Mesendoderm (in vitro differentiated cells): ENCODE results near the gene ANXA8.

Source experiments
- DNase-seq: peaks from one replicate; pipeline ENCODE4 v3.0.0; 2013
- H2AK5ac ChIP-seq: 2 replicates; pipeline ENCODE4 v1.6.1; 2013; ENCODE audit warnings: low read length, inconsistent platforms
- H2BK120ac ChIP-seq: 2 replicates; pipeline ENCODE4 v1.6.1; 2013; ENCODE audit warnings: low read depth, mild to moderate bottlenecking, low read length, moderate library complexity, mixed read lengths
- H2BK15ac ChIP-seq: replicated peaks from 2 replicates; pipeline ENCODE4 v1.6.1; 2013; ENCODE audit warnings: low read depth, mild to moderate bottlenecking, moderate library complexity
- H2BK5ac ChIP-seq: 2 replicates; pipeline ENCODE4 v1.6.1; 2013; ENCODE audit warnings: low read length, inconsistent platforms
- H3K18ac ChIP-seq: 2 replicates; pipeline ENCODE4 v1.6.1; 2013; ENCODE audit warnings: mild to moderate bottlenecking, low read length, mixed read lengths
- H3K23ac ChIP-seq: one replicate; pipeline ENCODE4 v1.6.1; 2013; ENCODE audit warnings: low read length
- H3K27ac ChIP-seq: 2 replicates; pipeline ENCODE4 v1.5.1; 2013; ENCODE audit warnings: low read depth, mild to moderate bottlenecking, inconsistent platforms, low read length, moderate library complexity
- H3K27me3 ChIP-seq: 2 replicates; pipeline ENCODE4 v1.6.1; 2013; ENCODE audit warnings: low read length, control low read depth, mild to moderate bottlenecking, inconsistent platforms; ENCODE audit not compliant: insufficient read depth, poor library complexity
- H3K36me3 ChIP-seq: 2 replicates; pipeline ENCODE4 v1.6.1; 2013; ENCODE audit warnings: low read length, inconsistent platforms; ENCODE audit not compliant: control insufficient read depth, insufficient read depth
- H3K4ac ChIP-seq: one replicate; pipeline ENCODE4 v1.6.1; 2013; ENCODE audit warnings: low read depth, mild to moderate bottlenecking, low read length, moderate library complexity
- H3K4me1 ChIP-seq: 2 replicates; pipeline ENCODE4 v1.6.1; 2013; ENCODE audit warnings: low read depth, low read length, inconsistent platforms; ENCODE audit not compliant: control insufficient read depth
- H3K4me2 ChIP-seq: 2 replicates; pipeline ENCODE4 v1.6.1; 2013; ENCODE audit warnings: low read length
- H3K4me3 ChIP-seq: 2 replicates; pipeline ENCODE4 v1.5.1; 2013; ENCODE audit warnings: mild to moderate bottlenecking, low read length
- H3K56ac ChIP-seq: one replicate; pipeline ENCODE4 v1.6.1; 2013; ENCODE audit warnings: low read length
- H3K79me1 ChIP-seq: 2 replicates; pipeline ENCODE4 v1.6.1; 2013; ENCODE audit warnings: low read length, inconsistent platforms
- H3K79me2 ChIP-seq: 2 replicates; pipeline ENCODE4 v1.6.1; 2013; ENCODE audit warnings: mild to moderate bottlenecking, low read length; ENCODE audit not compliant: control insufficient read depth, insufficient read depth
- H3K9ac ChIP-seq: 2 replicates; pipeline ENCODE4 v1.6.1; 2013; ENCODE audit warnings: low read length, inconsistent platforms
- H4K5ac ChIP-seq: one replicate; pipeline ENCODE4 v1.6.1; 2013; ENCODE audit warnings: low read length
- H4K8ac ChIP-seq: one replicate; pipeline ENCODE4 v1.6.1; 2013; ENCODE audit warnings: low read depth, mild to moderate bottlenecking, control low read depth, low read length, moderate library complexity
- WGBS: extraction: QIAGEN DNeasy Blood & Tissue Kit; methylation state at CpG from one replicate; pipeline ENCODE4 v1.1.7; 2013; ENCODE audit warnings: low lambda C conversion rate, missing lambda C conversion rate; ENCODE audit not compliant: insufficient coverage; ENCODE audit errors: extremely low coverage; 5-methylcytosine and 5-hydroxymethylcytosine counted together

ANXA8 gene

GRCh38 chr10:47449102-47449978, 34.6 kb downstream of the ANXA8 start:
- Histone ChIP-seq H3K23ac (no peak overlapping the region), H2BK15ac (no peak overlapping the region), H3K18ac (no peak overlapping the region), H3K56ac (no peak overlapping the region), H4K8ac (no peak overlapping the region), H3K79me2 (no peaks in the 10 kb centered on the region), H3K4ac (no peak overlapping the region), H3K4me2 (no peak overlapping the region), H3K36me3 (no peaks in the 10 kb centered on the region), H3K4me1 (no peaks in the 10 kb centered on the region), H3K27me3 (no peaks in the 10 kb centered on the region), H4K5ac (no peak overlapping the region), H3K4me3 (no peak overlapping the region), H2AK5ac (no peak overlapping the region), H2BK5ac (no peak overlapping the region), H3K27ac (no peak overlapping the region), H3K9ac (no peak overlapping the region), H3K79me1 (no peaks in the 10 kb centered on the region), H2BK120ac (no peak overlapping the region)
- no peak for DNase-seq
- WGBS: no CpG with 5 or more reads among the region's 9 CpGs

GRCh38 chr10:47447705-47448104, 36.2 kb downstream of the ANXA8 start:
- Histone ChIP-seq H3K4me2 (no peak overlapping the region), H3K79me1 (no peaks in the 10 kb centered on the region), H3K9ac (no peak overlapping the region), H2BK120ac (no peak overlapping the region), H3K56ac (no peak overlapping the region), H3K27me3 (no peaks in the 10 kb centered on the region), H3K4me1 (no peaks in the 10 kb centered on the region), H4K8ac (no peak overlapping the region), H2BK15ac (no peak overlapping the region), H3K18ac (no peak overlapping the region), H2BK5ac (no peak overlapping the region), H3K4me3 (no peak overlapping the region), H4K5ac (no peak overlapping the region), H3K4ac (no peak overlapping the region), H3K23ac (no peak overlapping the region), H3K79me2 (no peaks in the 10 kb centered on the region), H3K27ac (no peak overlapping the region), H2AK5ac (no peak overlapping the region), H3K36me3 (no peaks in the 10 kb centered on the region)
- DNase-seq: no peak
- 100% methylated on average over 1 of the region's 3 CpGs for WGBS

GRCh38 chr10:47447209-47447608, 36.7 kb downstream of the ANXA8 start:
- Histone ChIP-seq H4K5ac (no peak overlapping the region), H2AK5ac (no peak overlapping the region), H4K8ac (no peak overlapping the region), H3K79me1 (no peaks in the 10 kb centered on the region), H3K4me1 (no peaks in the 10 kb centered on the region), H2BK5ac (no peak overlapping the region), H3K27me3 (no peaks in the 10 kb centered on the region), H3K27ac (no peak overlapping the region), H3K4me3 (no peak overlapping the region), H3K9ac (no peak overlapping the region), H3K36me3 (no peaks in the 10 kb centered on the region), H2BK15ac (no peak overlapping the region), H3K56ac (no peak overlapping the region), H2BK120ac (no peak overlapping the region), H3K79me2 (no peaks in the 10 kb centered on the region), H3K23ac (no peak overlapping the region), H3K18ac (no peak overlapping the region), H3K4ac (no peak overlapping the region), H3K4me2 (no peak overlapping the region)
- DNase-seq: no peak
- WGBS: no CpG with 5 or more reads among the region's 4 CpGs

GRCh38 chr10:47445720-47446119, 38.2 kb downstream of the ANXA8 start:
- H3K9ac ChIP-seq: no peak overlapping the region
- no peaks in the 10 kb centered on the region for H3K4me1 ChIP-seq
- H2AK5ac ChIP-seq: no peak overlapping the region
- H3K56ac ChIP-seq: no peak overlapping the region
- H3K4me2 ChIP-seq: no peak overlapping the region
- H4K5ac ChIP-seq: no peak overlapping the region
- H3K36me3 ChIP-seq: no peaks in the 10 kb centered on the region
- DNase-seq: no peak
- no peak overlapping the region for H2BK120ac ChIP-seq
- no peaks in the 10 kb centered on the region for H3K79me1 ChIP-seq
- no peaks in the 10 kb centered on the region for H3K27me3 ChIP-seq
- no peak overlapping the region for H3K4ac ChIP-seq
- no peak overlapping the region for H2BK15ac ChIP-seq
- no peak overlapping the region for H3K18ac ChIP-seq
- no peak overlapping the region for H2BK5ac ChIP-seq
- no peak overlapping the region for H4K8ac ChIP-seq
- no CpG with 5 or more reads among the region's 1 CpG for WGBS
- H3K79me2 ChIP-seq: no peaks in the 10 kb centered on the region
- H3K23ac ChIP-seq: no peak overlapping the region
- H3K27ac ChIP-seq: no peak overlapping the region
- H3K4me3 ChIP-seq: no peak overlapping the region

GRCh38 chr10:47444047-47444446, 39.9 kb downstream of the ANXA8 start:
- H3K23ac ChIP-seq: no peak overlapping the region
- DNase-seq: no peak
- no peak overlapping the region for H4K5ac ChIP-seq
- H3K4me1 ChIP-seq: no peaks in the 10 kb centered on the region
- no peak overlapping the region for H3K9ac ChIP-seq
- no peak overlapping the region for H3K56ac ChIP-seq
- no peak overlapping the region for H2BK120ac ChIP-seq
- no peaks in the 10 kb centered on the region for H3K27me3 ChIP-seq
- H3K79me2 ChIP-seq: no peaks in the 10 kb centered on the region
- H3K4ac ChIP-seq: no peak overlapping the region
- H3K4me3 ChIP-seq: no peak overlapping the region
- no peak overlapping the region for H3K27ac ChIP-seq
- H3K18ac ChIP-seq: no peak overlapping the region
- H2BK15ac ChIP-seq: no peak overlapping the region
- no peaks in the 10 kb centered on the region for H3K79me1 ChIP-seq
- no peaks in the 10 kb centered on the region for H3K36me3 ChIP-seq
- H3K4me2 ChIP-seq: no peak overlapping the region
- H4K8ac ChIP-seq: no peak overlapping the region
- no peak overlapping the region for H2BK5ac ChIP-seq
- WGBS: no CpG with 5 or more reads among the region's 2 CpGs
- H2AK5ac ChIP-seq: no peak overlapping the region

GRCh38 chr10:47443145-47443544, 40.8 kb downstream of the ANXA8 start:
- H4K8ac ChIP-seq: no peak overlapping the region
- H3K4me2 ChIP-seq: no peak overlapping the region
- no peak overlapping the region for H2AK5ac ChIP-seq
- no peak overlapping the region for H4K5ac ChIP-seq
- no peak for DNase-seq
- no peak overlapping the region for H2BK5ac ChIP-seq
- H3K18ac ChIP-seq: no peak overlapping the region
- no peak overlapping the region for H3K27ac ChIP-seq
- no peaks in the 10 kb centered on the region for H3K79me2 ChIP-seq
- H3K4me3 ChIP-seq: no peak overlapping the region
- H3K9ac ChIP-seq: no peak overlapping the region
- H3K4ac ChIP-seq: no peak overlapping the region
- H3K79me1 ChIP-seq: no peaks in the 10 kb centered on the region
- no peak overlapping the region for H3K56ac ChIP-seq
- no peaks in the 10 kb centered on the region for H3K4me1 ChIP-seq
- H3K36me3 ChIP-seq: no peaks in the 10 kb centered on the region
- no CpG with 5 or more reads among the region's 2 CpGs for WGBS
- H2BK120ac ChIP-seq: no peak overlapping the region
- H3K23ac ChIP-seq: no peak overlapping the region
- H2BK15ac ChIP-seq: no peak overlapping the region
- H3K27me3 ChIP-seq: no peaks in the 10 kb centered on the region
